GM18868 (cell line): ENCODE results near the gene SPATA18.
"Not testable (repeated sequence)": the region's sequence is repeated elsewhere in the genome, so short reads cannot be mapped to it uniquely, and the experiment has no call there.

Source experiments
- ATAC-seq: cut with Tn5 transposase; IDR thresholded peaks from one replicate; pipeline ENCODE4 v1.9.1; 2021; ENCODE audit warnings: mild to moderate bottlenecking, moderate library complexity; ENCODE audit not compliant: unreplicated experiment

SPATA18 gene

DNA sequence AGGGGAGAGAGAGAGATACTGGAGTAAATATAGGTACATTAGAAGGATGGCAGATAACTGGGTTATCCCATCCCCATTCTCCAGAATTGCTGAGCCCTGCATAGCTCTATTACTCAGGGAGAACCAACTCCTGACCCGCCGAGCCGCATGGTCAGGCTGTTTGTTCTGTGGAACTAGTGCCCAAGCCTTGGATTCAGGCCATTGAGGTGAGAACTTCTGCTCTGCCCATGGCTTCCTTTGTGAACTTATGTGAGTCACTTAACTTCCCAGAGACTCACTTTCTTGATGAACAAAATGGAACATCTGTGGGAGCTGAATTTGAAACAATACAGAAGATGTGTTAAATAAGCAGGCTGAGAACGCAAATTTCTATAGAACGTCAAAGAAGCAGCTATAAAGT, 54.2 kb downstream of the SPATA18 start:
- no peak for ATAC-seq

- ATAC-seq, result no peak
These were observed 55.1 kb downstream of the SPATA18 start for GRCh38 chr4:52106191-52106590.

DNA sequence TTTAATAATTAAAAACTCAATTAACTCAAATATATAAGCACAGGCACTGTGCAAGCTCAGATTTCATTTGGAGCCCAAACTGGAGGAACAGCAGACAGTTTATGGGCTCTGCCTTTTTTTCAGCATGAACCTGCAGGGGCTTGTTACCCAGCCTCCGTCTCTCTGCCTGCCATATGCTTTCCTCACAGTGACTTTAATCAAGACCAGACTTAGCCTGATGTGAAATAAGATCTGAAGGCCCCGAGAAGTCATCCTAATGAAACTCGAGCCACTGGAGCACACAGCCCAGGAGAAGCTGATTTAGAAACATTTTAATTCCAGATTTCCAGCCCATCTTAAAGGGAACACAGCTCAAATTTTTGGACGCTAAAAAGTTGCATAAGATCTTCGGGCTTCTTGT, 55.6 kb downstream of the SPATA18 start:
- ATAC-seq, result no peak

- no peak for ATAC-seq
These were observed 56.2 kb downstream of the SPATA18 start for GRCh38 chr4:52107336-52107735.

GRCh38 chr4:52107745-52108144, 56.6 kb downstream of the SPATA18 start:
- ATAC-seq, result no peak

- no peak for ATAC-seq
These were observed 59.1 kb downstream of the SPATA18 start for GRCh38 chr4:52110171-52110570.

GRCh38 chr4:52111995-52112394, 60.9 kb downstream of the SPATA18 start:
- no peak for ATAC-seq

- ATAC-seq, result no peak
These were observed 61.3 kb downstream of the SPATA18 start for GRCh38 chr4:52112411-52112810.

GRCh38 chr4:52116641-52117040, 65.5 kb downstream of the SPATA18 start:
- ATAC-seq, result no peak

- ATAC-seq, result no peak
These were observed 75.1 kb downstream of the SPATA18 start for GRCh38 chr4:52126226-52126625.

DNA sequence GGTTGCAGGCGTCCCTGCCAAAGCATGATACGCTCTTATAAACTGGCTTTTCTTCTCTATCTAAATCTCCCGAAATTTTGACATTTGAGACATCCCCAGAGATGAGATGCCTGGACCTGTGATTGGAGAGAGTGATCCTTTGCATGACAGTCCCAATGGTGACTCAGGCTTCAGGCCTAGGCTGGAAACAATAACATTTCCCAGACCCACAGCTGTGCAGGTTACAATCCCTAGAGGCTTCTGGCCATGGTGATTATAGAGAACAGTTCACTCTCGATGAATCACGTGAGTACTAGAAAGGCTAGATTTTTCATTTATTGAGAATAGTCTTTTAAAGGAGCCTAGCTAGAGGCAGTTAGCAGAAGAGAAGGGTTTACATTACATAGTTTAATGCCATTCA, 75.9 kb downstream of the SPATA18 start:
- no peak for ATAC-seq

- ATAC-seq, result no peak
These were observed 84.1 kb downstream of the SPATA18 start for GRCh38 chr4:52135171-52135570.

DNA sequence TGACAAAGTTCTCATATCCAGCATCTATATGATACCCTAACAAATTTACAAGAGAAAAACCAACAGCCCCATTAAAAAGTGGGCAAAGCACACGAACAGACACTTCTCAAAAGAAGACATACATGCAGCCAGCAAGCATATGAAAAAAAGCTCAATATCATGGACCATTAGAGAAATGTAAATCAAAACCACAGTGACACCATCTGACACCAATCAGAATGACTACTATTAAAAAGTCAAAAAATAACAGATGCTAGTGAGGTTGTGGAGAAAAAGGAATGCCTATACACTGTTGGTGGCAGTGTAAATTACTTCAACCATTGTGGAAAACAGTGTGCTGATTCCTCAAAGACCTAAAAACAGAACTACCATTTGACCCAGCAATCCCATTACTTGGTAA, 86.0 kb downstream of the SPATA18 start:
- not testable (repeated sequence) for ATAC-seq

- ATAC-seq, result no peak
These were observed 91.7 kb downstream of the SPATA18 start for GRCh38 chr4:52142816-52143215.

DNA sequence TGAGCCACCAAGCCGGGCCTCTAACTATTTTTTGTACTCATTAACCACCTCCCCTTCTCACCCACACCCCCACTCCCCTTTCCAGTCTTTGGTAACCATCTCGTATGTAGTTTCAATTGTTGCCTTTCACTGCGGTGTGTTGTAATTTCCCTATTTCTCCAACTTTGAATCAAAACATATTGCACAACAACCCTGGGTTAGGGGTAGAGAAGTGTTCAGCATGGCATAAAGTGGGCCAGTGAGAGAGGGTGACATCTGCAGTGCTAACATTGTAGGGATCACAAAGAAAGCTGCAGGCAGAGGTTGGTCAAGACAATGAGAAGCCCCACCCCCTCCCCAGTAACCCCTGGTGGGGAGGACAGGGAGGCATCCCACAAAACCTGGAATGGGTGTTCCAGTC, 92.7 kb downstream of the SPATA18 start:
- no peak for ATAC-seq

DNA sequence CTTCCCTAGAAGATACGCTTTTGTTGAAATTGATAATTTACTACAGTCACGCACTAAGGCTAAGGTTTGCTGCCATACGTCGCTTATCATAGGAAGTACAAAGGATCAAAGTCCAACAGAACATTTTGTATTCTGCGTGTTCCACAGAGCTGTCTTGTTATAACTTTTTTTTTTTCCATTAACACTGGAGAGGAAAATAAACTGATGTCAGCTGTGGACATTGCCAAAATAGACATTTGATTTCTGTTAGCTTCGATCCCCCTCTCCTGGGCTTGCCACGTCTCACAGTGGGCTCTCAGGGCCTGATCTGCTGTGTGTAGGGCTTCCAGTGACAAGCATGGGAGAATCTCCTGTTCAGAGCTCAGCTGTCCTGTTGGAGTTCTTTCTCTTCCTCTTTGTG, 93.3 kb downstream of the SPATA18 start:
- no peak for ATAC-seq
